Left renal pelvis (tissue), 4 donors: Measurements from ENCODE around the gene MAP3K14. TPM values are rescaled to one million over a fixed set of nuclear protein-coding genes. Genes with fewer than 3 reads are reported as not detected.

Source experiments
- DNase-seq, 4 donors: peaks; one replicate each; pipeline ENCODE4 v3.0.0-alpha.2; 2013; ENCODE audit warnings: low read depth in 4 of 4, low spot score in 3 of 4
- polyA plus RNA-seq, 4 donors: library from polyadenylated mRNA; unstranded; fragments of 120-200 nt; gene quantifications; one replicate each; pipeline ENCODE4 v1.2.1, GENCODE V29; 2013; ENCODE audit not compliant: insufficient read length in 4 of 4

Gene MAP3K14
- polyA plus RNA-seq, 4 donors: 5.5 to 7.7 (median 6.1) TPM

GRCh38 chr17:45339646-45340605, 23.1 kb upstream of the MAP3K14 start:
- no peak for DNase-seq

GRCh38 chr17:45338996-45339535, 22.2 kb upstream of the MAP3K14 start:
- no peak for DNase-seq

- DNase-seq: no peak
Measured at GRCh38 chr17:45338023-45338781, 21.4 kb upstream of the MAP3K14 start.

GRCh38 chr17:45336390-45337182, 19.8 kb upstream of the MAP3K14 start:
- DNase-seq: no peak

- no peak for DNase-seq
Measured at GRCh38 chr17:45335721-45336120, 18.9 kb upstream of the MAP3K14 start.

GRCh38 chr17:45334701-45335677, 18.2 kb upstream of the MAP3K14 start:
- no peak for DNase-seq

GRCh38 chr17:45334231-45334630, 17.4 kb upstream of the MAP3K14 start:
- no peak for DNase-seq

GRCh38 chr17:45333702-45334092, 16.9 kb upstream of the MAP3K14 start:
- no peak for DNase-seq

- no peak for DNase-seq
Measured at GRCh38 chr17:45332989-45333701, 16.3 kb upstream of the MAP3K14 start.

GRCh38 chr17:45332505-45332904, 15.7 kb upstream of the MAP3K14 start:
- DNase-seq: no peak

- DNase-seq: no peak
Measured at GRCh38 chr17:45326626-45327025, 9.8 kb upstream of the MAP3K14 start.

GRCh38 chr17:45325810-45326209, 9.0 kb upstream of the MAP3K14 start:
- no peak for DNase-seq

GRCh38 chr17:45324336-45324735, 7.5 kb upstream of the MAP3K14 start:
- no peak for DNase-seq

GRCh38 chr17:45322168-45322567, 5.3 kb upstream of the MAP3K14 start:
- DNase-seq: no peak

GRCh38 chr17:45320931-45321461, 4.2 kb upstream of the MAP3K14 start:
- DNase-seq: no peak

GRCh38 chr17:45320349-45320930, 3.6 kb upstream of the MAP3K14 start:
- no peak for DNase-seq

GRCh38 chr17:45319239-45319703, 2.5 kb upstream of the MAP3K14 start:
- DNase-seq: no peak
